Muscle layer of colon (tissue), 2 donors: ENCODE measurements around the gene GNB3.
"Not testable (repeated sequence)": the region's sequence is repeated elsewhere in the genome, so short reads cannot be mapped to it uniquely, and the experiment has no call there.

ENCODE experiments used
- H3K27ac ChIP-seq: one replicate; pipeline ENCODE4 v1.7.0; 2013; ENCODE audit warnings: low read depth, mild to moderate bottlenecking, low read length, moderate library complexity
- H3K27me3 ChIP-seq, 2 donors: one replicate each; pipeline ENCODE4 v1.7.0; 2013; ENCODE audit warnings: low read length in 2 of 2, mild to moderate bottlenecking in 2 of 2; ENCODE audit not compliant: insufficient read depth in 2 of 2, control insufficient read depth in 1 of 2
- H3K36me3 ChIP-seq: one replicate; pipeline ENCODE4 v1.7.0; 2013; ENCODE audit warnings: mild to moderate bottlenecking, low read length; ENCODE audit not compliant: insufficient read depth
- H3K4me1 ChIP-seq: one replicate; pipeline ENCODE4 v1.7.0; 2013; ENCODE audit warnings: mild to moderate bottlenecking, low read length; ENCODE audit not compliant: insufficient read depth
- H3K4me3 ChIP-seq, 2 donors: one replicate each; pipeline ENCODE4 v1.7.0; 2013; ENCODE audit warnings: low read length in 2 of 2, low read depth in 1 of 2, mild to moderate bottlenecking in 1 of 2, moderate library complexity in 1 of 2
- H3K9ac ChIP-seq: one replicate; pipeline ENCODE4 v1.7.0; 2013; ENCODE audit warnings: low read length
- H3K9me3 ChIP-seq: one replicate; pipeline ENCODE4 v1.7.0; 2013; ENCODE audit warnings: mild to moderate bottlenecking, low read length
- donor health status: abdominal sarcoma.
- donor health status: Adenocarcinoma of cecum.

The GNB3 gene

DNA sequence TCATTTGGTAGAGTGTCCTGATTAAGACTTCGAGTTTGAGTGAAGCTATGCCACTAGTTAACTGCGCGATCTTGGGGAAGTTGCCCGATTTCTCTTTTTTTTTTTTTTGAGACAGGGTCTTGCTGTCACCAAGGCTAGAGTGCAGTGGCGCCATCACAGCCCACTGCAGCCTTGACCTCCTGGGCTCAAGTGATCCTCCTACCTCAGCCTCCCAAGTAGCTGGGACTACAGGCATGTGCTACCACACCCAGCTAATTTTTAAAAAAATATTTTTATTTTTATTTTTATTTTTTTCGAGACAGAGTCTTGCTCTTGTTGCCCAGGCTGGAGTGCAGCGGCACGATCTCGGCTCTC, 33.3 kb downstream of the GNB3 start:
- Histone ChIP-seq H3K4me1 (peaks cover 22% of the 10 kb centered on the region), H3K4me3 (peak overlapping the region; percentile 92 to 98), H3K27ac (peak overlapping the region; percentile 90), H3K36me3 (peaks cover 21% of the 10 kb centered on the region), H3K9ac (peak overlapping the region; percentile 91)
- not testable (repeated sequence) for H3K9me3 ChIP-seq, H3K27me3 ChIP-seq

- peaks cover 11% of the 10 kb centered on the region for H3K36me3 ChIP-seq
- H3K4me1 ChIP-seq, H3K4me3 ChIP-seq, H3K9me3 ChIP-seq, H3K9ac ChIP-seq, H3K27me3 ChIP-seq, H3K27ac ChIP-seq: not testable (repeated sequence)
These were observed 39.1 kb downstream of the GNB3 start for GRCh38 chr12:6879824-6880223.

GRCh38 chr12:6883252-6883651, 42.5 kb downstream of the GNB3 start:
- H3K36me3 ChIP-seq, result peaks cover 12% of the 10 kb centered on the region
- H3K27ac ChIP-seq, result no peak overlapping the region
- no peak overlapping the region for H3K4me3 ChIP-seq
- H3K9ac ChIP-seq, result no peak overlapping the region
- no peaks in the 10 kb centered on the region for H3K4me1 ChIP-seq
- H3K9me3 ChIP-seq, result no peaks in the 10 kb centered on the region
- no peaks in the 10 kb centered on the region for H3K27me3 ChIP-seq

GRCh38 chr12:6883683-6884082, 43.0 kb downstream of the GNB3 start:
- Histone ChIP-seq H3K27me3 (no peaks in the 10 kb centered on the region), H3K9ac (no peak overlapping the region), H3K4me3 (no peak overlapping the region), H3K36me3 (peaks cover 12% of the 10 kb centered on the region), H3K27ac (no peak overlapping the region), H3K4me1 (no peaks in the 10 kb centered on the region), H3K9me3 (no peaks in the 10 kb centered on the region)

DNA sequence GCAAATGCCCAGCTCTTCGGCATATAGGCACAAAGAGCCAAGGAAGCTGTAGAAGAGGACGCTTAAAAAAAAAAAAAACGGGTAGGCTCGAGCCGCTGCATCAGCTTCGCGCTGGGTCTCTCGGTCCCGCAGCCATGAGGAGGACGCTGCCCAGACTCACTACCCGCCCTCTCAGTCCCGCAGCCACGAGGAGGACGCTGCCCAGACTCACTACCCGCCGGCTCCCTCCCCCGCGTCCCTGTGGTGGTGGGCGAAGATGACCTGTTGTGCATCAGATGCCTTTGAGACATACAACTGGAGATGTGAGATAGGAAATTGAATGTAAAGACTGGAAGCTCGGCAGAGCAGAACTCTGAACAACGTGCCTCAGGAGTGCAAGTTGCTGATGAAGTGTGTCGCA, 43.8 kb downstream of the GNB3 start:
- Histone ChIP-seq H3K36me3 (peaks cover 12% of the 10 kb centered on the region), H3K27ac (no peak overlapping the region), H3K27me3 (no peaks in the 10 kb centered on the region), H3K9ac (no peak overlapping the region), H3K4me1 (no peaks in the 10 kb centered on the region), H3K4me3 (no peak overlapping the region), H3K9me3 (no peaks in the 10 kb centered on the region)

DNA sequence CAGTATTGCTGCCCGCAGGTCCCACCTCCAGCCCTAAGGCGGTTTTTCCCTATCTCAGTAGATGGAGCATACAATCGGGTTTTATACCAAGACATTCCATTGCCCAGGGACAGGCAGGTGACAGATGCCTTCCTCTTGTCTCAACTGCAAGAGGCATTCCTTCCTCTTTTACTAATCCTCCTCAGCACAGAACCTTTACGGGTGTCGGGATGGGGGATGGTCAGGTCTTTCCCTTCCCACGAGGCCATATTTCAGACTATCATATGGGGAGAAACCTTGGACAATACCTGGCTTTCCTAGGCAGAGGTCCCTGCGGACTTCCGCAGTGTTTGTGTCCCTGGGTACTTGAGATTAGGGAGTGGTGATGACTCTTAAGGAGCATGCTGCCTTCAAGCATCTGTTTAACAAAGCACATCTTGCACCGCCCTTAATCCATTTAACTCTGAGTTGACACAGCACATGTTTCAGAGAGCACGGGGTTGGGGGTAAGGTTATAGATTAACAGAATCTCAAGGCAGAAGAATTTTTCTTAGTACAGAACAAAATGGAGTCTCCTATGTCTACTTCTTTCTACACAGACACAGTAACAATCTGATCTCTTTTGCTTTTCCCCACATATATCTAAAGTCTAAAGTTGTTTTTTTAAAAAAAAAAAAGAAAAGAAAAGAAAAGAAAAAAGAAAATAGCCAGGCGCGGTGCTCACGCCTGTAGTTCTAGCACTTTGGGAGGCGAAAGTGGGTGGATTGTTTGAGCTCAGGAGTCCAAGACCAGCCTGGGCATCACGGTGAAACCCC, 45.7 kb downstream of the GNB3 start:
- not testable (repeated sequence) for H3K4me3 ChIP-seq
- H3K36me3 ChIP-seq, result peaks cover 12% of the 10 kb centered on the region

DNA sequence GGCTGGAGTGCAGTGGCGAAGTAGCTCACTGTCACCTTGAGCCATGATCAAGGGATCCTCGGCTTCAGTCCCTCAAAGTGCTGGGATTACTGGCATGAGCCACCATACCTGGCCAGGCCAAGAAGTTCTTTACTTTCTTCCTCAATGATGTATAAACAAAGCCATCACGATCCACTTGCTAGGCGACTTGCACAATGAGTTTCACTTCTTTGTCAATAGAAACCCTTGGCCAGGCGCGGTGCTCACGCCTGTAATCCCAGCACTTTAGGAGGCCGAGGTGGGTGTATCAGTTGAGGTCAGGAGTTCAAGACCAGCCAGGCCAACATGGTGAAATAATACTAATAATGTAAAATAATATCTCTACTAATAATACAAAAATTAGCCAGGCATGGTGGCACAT, 46.7 kb downstream of the GNB3 start:
- no peak overlapping the region for H3K27ac ChIP-seq
- no peaks in the 10 kb centered on the region for H3K27me3 ChIP-seq

More for the DNA sequence above, 45.7 kb downstream of the GNB3 start:
- not testable (repeated sequence) for H3K4me1 ChIP-seq, H3K27ac ChIP-seq, H3K9ac ChIP-seq, H3K9me3 ChIP-seq, H3K27me3 ChIP-seq

GRCh38 chr12:6888360-6888759, 47.6 kb downstream of the GNB3 start:
- Histone ChIP-seq H3K9me3 (no peaks in the 10 kb centered on the region), H3K27ac (no peak overlapping the region), H3K27me3 (no peaks in the 10 kb centered on the region), H3K4me1 (peaks cover 11% of the 10 kb centered on the region), H3K36me3 (peaks cover 11% of the 10 kb centered on the region), H3K9ac (no peak overlapping the region), H3K4me3 (no peak overlapping the region)

More for the DNA sequence above, 46.7 kb downstream of the GNB3 start:
- no peak overlapping the region for H3K9ac ChIP-seq
- no peaks in the 10 kb centered on the region for H3K9me3 ChIP-seq
- peaks cover 12% of the 10 kb centered on the region for H3K36me3 ChIP-seq
- peaks cover 11% of the 10 kb centered on the region for H3K4me1 ChIP-seq
- H3K4me3 ChIP-seq, result no peak overlapping the region

- H3K4me1 ChIP-seq, result peaks cover 11% of the 10 kb centered on the region
- H3K9me3 ChIP-seq, H3K27ac ChIP-seq, H3K9ac ChIP-seq, H3K4me3 ChIP-seq, H3K36me3 ChIP-seq, H3K27me3 ChIP-seq: not testable (repeated sequence)
These were observed 48.1 kb downstream of the GNB3 start for GRCh38 chr12:6888794-6889193.

DNA sequence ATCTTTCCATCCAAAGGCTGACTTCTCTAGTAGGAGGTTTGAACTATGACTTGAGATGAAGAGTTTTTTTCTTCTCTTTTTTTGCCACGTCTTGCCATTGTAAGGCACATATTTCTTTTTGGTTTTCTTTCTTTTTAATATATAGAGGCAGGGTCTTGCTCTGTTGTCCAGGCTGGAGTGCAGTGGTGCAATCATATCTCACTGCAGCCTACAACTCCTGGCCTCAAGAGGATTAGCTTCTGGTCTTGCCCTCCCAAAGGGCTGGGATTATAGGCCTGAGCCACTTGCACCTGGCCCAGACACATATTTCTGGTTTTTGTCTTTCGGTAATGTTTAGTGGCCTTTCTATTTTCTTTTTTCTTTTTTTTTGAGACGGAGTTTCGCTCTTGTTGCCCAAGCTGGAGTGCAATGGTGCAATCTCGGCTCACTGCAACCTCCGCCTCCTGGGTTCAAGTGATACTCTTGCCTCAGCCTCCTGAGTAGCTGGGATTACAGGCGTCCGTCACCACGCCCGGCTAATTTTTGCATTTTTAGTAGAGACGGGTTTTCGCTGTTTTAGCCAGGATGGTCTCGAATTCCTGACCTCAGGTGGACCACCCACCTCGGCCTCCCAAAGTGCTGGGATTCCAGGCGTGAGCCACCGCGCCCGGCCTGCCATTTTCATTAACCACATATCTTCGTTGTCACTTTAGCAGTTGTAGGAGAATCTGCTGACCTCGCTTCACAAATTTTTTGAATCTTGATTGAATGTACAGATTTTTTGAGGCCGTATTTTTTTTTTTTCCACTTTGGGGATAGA, 49.2 kb downstream of the GNB3 start:
- Histone ChIP-seq H3K27ac (peak overlapping the region; percentile 90), H3K4me3 (peak overlapping the region in 1 of 2 donors; percentile 51), H3K4me1 (peaks cover 11% of the 10 kb centered on the region), H3K9ac (peak overlapping the region; percentile 70)
- not testable (repeated sequence) for H3K36me3 ChIP-seq, H3K9me3 ChIP-seq, H3K27me3 ChIP-seq

- Histone ChIP-seq H3K27ac (peak overlapping the region; percentile 90), H3K36me3 (no peaks in the 10 kb centered on the region), H3K4me3 (peak overlapping the region; percentile 58 to 82), H3K27me3 (no peaks in the 10 kb centered on the region), H3K4me1 (peaks cover 11% of the 10 kb centered on the region), H3K9me3 (no peaks in the 10 kb centered on the region), H3K9ac (peak overlapping the region; percentile 91)
These were observed 50.3 kb downstream of the GNB3 start for GRCh38 chr12:6890789-6891645.
